Jurkat, Clone E6-1 (cell line): Measurements from ENCODE around the gene POU5F2. TPM values are rescaled to one million over a fixed set of nuclear protein-coding genes. Genes with fewer than 3 reads are reported as not detected.

Experiments used
- DNase-seq: peaks from one replicate; pipeline ENCODE4 v3.0.0-alpha.2; 2011; ENCODE audit warnings: low read depth, low spot score
- H3K4me3 ChIP-seq: 2 replicates; pipeline ENCODE4 v1.5.1; 2011; ENCODE audit warnings: mild to moderate bottlenecking, low read length, control low read depth, moderate library complexity
- polyA plus RNA-seq: library from polyadenylated mRNA; unstranded; fragments of >200 nt; gene quantifications from one replicate; pipeline ENCODE4 v1.2.1, GENCODE V29; 2012; ENCODE audit warnings: missing spikeins; ENCODE audit not compliant: insufficient read length, insufficient read depth

POU5F2 gene, protein sequence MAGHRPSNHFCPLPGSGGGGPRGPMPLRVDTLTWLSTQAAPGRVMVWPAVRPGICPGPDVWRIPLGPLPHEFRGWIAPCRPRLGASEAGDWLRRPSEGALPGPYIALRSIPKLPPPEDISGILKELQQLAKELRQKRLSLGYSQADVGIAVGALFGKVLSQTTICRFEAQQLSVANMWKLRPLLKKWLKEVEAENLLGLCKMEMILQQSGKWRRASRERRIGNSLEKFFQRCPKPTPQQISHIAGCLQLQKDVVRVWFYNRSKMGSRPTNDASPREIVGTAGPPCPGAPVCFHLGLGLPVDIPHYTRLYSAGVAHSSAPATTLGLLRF
- not detected for polyA plus RNA-seq

DNA sequence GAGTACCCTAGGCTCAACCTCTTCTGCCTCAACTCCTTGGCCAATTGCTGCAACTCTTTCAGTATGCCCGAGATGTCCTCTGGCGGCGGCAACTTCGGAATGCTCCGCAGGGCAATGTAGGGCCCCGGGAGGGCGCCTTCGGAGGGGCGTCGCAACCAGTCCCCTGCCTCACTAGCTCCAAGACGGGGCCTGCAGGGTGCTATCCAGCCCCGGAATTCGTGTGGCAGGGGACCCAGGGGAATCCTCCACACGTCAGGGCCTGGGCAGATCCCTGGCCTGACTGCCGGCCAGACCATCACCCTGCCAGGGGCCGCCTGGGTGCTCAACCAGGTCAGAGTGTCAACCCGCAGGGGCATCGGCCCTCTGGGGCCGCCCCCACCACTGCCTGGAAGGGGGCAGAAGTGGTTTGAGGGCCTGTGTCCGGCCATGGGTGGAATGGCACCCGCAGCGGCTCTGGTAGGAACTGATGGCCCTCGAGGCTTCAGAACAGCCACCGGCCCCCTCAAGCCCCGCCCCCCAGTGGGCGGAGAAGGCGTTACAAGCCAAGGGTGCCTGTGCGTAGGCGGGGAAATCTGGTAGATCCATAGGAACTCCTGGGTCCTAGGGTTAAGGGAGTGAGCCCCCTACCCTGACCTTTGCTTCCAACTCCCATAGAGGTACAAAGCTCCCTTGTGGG is at the start of gene POU5F2:
Gene POU5F2 (minus strand): TSS at position 465 of the 676 bp plus-strand sequence. CDS start 37 bp downstream, at position 428.
- DNase-seq = no peak
- H3K4me3 ChIP-seq = no peak within 1 kb of the TSS

DNA sequence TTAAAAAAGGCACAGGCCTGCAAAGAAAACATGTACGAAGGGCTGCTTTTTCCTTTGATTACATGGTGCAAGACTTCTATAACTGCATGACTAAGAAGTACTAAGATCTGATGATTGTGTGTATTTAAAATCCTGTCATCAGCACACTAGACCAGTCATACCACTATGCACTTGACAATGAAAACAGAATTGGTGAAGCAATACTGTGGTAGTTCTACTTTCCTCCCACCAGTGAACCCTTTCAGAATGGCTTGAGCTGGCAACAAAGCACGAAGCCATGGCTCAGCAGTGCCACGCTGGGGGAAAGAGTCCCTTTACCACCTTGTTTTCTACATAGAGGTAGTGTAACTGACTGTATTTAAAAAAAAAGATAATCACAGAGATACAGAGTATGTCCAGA is 49.0 kb upstream of the POU5F2 start:
- no peak overlapping the region for H3K4me3 ChIP-seq
- DNase-seq = no peak

DNA sequence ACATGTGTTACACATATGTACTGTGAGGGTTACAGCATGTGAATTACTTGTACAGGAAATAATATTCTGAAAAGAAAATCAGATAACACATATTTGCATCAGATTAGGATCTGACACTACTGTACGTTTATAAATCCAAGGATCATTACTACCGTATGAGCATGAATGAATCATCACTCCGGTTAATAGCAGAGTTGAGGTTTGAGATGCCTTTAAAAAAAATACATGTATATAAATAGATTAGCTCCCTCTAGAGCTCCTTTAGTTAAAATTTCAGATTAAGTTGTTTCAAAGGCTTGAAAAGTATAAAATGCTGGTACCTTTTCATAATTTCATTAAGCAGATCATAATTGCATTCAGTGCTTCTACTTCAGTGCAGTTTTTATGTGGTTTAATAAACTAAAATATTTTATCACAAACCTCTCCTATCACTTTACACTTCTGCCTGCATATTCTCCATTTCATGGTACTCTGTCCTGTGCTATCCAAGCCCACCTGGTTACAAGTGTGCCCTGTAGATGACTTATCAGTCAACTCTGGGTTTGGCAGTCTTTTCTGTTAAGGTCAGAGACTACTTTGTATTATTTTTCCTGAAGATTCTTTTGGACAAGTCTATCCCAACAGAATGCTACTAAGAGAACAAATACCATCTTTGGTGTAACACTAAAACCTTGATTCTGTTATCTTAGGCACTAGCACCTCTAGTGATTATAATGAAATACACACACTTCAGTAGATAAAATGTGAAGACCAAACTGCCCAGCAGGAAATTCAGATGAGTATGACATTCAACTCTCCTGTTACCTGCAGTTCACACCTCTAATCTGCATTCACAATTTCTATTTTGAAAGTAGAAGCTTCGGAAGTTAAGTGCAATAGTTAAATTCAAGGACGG is 48.0 kb upstream of the POU5F2 start:
- DNase-seq = no peak
- H3K4me3 ChIP-seq = no peak overlapping the region

DNA sequence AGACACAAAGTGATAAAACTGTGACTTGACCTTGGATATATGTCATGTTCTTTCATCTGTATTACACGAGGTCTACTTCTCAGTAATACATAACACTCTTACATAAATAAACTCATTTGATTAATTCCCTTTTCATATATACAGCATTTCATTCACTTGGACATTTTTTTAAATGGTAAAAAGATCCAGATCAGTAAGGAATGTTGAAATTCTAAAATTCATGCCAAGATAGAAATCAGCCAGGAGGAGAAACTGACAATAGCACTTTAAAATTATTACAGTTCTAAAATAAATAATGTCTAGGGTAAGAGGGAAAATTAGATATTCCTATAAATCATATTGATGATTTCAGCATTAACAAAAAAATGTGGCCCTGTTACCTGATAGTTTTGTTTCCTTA is 46.2 kb upstream of the POU5F2 start:
- no peak for DNase-seq
- no peak overlapping the region for H3K4me3 ChIP-seq

DNA sequence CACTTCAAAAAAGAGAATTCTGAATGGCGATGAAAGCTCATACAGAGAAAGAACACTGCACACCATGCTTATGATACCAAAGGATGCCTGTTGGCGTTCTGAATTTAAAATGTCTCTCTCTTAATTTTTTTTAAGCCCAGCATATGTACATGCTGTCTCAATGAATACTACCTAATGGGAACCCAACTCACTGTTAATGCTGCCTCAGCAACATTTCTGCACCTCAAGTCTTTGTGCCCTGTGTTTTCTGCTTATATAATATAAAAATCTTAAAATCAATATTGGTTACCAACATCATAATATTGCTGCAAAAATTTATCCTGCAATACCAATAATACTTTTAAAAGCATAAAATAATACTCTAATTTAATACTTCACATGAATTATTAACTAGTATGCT is 44.1 kb upstream of the POU5F2 start:
- no peak overlapping the region for H3K4me3 ChIP-seq
- no peak for DNase-seq

DNA sequence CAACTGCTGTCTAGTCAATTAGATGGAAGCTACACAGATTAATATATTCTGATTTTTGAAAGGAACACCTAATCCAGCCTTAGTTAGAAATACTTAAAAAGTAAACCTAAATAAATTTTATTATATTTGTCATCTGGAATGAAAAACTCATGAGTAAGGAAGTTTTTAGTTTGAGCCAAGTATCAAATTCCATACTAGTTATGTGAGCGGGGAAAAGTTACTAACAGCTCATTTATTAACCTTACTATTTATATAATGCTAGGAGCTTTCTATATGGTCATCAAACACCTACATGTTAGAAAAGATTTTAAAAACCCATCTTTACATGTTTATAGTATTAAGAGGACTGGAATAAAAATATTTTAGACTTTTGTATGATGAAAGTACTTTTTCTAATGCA is 41.6 kb upstream of the POU5F2 start:
- DNase-seq = no peak

DNA sequence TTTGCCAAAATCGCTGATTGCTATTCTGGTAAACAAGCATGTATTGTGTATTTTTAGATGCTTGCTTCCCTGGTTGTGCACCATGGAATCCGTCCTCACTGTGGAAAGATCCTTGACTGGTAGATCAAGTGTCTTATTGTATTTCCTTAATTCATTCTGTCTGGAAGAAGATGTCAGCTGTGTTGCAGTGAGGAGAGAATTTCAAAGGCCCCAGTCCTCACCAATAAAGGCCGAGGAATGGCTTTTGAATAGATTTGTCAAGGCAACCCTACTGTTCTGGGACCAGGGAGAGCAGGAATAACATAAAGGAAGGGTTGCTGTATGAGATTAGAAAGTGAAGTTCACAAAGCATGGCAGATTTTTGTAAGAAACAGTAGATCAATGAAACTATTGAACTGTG is 36.2 kb upstream of the POU5F2 start:
- no peak overlapping the region for H3K4me3 ChIP-seq
- DNase-seq = no peak

More for the DNA sequence above, 41.6 kb upstream of the POU5F2 start:
- H3K4me3 ChIP-seq = no peak overlapping the region

DNA sequence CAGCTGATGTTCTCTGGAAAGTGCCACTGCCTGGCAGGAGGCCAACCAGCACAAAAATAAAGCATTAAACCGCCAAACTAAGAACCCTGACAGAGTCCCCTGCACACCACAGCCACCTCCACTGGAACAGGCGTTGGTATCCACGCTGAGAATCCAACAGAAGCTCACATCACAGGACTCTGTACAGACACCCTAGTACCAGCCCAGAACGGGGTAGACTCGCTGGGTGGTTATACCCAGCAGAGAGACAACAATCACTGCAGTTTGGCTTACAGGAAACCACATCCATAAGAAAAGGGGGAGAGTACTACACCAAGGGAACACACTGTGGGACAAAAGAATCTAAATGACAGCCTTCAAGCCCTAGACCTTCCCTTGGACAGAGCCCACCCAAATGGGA is 15.0 kb upstream of the POU5F2 start:
- DNase-seq = no peak
- H3K4me3 ChIP-seq = no peak overlapping the region

DNA sequence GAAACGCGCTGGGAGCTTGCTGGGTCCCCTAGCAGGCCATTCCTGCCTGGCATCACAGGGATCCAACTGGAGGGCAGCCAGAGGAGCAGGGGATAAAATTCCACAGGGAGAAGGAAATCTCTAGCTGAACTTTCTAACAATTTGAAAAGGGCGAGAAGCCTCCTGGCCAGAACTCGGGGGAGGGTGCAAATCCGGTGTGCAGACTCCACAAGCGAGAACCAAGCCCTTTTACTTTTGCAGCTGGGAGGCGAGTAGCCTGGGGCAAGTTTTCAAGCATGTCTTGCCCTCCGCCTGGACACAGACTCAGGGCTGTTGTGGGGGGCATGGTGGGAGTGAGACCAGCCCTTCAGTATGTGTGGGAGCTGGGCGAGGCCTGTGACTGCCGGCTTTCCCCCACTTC is 14.3 kb upstream of the POU5F2 start:
- DNase-seq = no peak
- no peak overlapping the region for H3K4me3 ChIP-seq

DNA sequence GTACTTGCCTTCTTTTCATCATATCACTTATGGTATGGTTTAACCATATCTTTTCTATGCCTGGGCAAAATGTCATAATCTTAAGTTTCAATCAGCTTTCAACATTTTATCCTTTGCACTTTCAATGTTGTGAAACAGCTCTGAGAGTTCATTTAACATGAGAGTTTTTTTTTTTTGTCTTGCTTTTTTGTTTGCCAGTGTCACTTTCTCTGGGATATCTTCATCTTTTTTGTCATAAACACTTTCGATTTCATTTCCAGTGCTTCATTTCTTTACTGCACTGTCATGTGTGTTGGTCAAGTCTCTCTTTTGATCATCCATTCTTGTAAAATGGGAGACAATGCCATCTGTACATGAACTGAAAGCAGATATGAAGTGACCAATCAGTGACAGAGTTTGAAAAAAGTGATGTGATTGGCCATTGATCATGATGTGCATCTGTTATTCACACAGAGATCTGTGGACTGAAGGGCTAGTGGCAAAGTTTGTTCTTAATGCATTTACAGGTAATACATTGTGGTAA is 7.5 kb upstream of the POU5F2 start:
- H3K4me3 ChIP-seq = no peak overlapping the region
- DNase-seq = no peak

DNA sequence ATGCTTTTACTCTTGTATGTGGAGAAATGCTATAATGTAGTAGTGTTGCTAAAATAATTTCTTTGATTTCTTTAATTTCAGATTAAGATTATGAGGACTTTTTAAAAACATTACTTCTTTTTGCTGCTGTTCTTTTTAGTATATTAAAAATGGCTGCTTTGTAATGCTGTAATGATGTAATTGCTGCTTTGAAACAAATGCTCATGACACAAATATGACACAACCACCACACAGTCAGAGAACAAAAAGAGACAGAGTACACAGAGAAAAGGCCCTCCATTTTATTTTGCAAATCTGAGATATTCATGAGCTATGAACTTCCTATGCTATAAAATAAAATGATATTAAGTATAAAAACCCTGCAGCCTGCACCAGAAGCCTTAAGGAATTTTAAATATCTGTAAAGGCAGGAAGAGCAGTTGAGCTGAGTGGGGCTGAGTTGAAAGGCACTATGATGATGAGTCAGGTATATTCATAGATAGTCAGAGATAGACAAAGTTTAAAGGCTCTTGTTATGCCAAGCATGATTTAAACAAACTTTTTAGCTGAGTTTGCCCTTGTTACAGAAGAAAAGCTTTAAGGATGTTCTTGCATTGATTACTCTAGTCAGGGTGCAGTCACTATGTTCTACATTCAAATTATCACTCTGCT is 5.1 kb upstream of the POU5F2 start:
- H3K4me3 ChIP-seq = no peak overlapping the region
- no peak for DNase-seq

DNA sequence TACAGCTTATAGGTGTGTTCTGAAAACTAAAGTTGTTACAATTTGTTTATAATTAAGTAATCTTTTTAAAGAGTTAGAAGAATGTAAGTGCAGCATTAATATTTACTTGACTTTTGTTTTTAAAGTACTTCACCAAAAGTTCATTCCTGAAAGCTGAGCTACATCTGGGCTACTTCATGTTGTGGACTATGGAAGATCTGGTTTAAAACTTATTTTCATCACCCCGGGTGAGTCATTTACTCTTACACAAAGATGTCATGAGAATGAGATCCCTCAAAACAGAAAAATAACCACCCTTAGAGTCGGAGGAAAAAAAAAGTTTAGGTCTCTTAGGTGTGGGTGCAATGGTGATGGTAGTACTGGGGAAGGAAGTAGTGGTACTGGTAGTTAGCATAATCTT is 5.1 kb downstream of the POU5F2 start:
- DNase-seq = no peak
- H3K4me3 ChIP-seq = no peak overlapping the region

DNA sequence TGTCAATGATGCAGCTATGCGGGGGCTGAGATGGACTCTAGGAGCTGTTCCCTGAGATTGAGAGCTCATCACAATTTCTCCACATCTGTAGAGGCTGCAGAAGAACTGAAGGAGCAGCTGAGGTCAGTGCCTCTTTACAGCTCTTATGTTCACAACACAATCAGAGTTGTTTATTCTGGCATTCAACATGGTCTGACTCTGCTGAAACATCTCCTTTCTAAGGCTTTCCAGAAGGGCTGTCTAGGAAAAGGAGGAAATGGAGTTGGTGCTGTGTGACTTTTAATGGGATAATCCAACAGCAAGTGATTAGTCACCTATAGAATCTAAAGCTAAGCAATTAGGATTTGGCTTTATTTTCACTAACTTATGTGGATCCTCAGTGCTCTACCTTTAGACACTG is 6.0 kb downstream of the POU5F2 start:
- no peak for DNase-seq

DNA sequence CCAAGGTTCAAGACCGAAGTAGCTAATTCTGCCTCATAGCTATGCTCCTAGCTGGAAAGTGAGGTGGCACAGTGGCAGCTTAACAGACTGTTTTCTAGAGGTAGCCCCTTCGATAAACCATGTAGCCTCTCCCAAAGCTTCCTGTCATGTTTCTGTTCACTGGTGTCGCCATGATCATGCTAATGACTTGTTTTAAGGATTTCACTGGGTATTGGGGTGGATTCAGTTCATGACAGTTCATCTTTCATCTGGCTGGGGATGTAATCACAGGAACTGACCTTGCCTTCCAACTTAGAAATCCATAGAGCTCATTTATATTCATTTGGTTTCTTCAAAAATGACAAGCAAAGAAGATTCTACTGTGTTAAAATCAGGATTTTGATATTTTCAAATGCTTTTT is 9.4 kb downstream of the POU5F2 start:
- H3K4me3 ChIP-seq = no peak overlapping the region
- no peak for DNase-seq

More for the DNA sequence above, 6.0 kb downstream of the POU5F2 start:
- no peak overlapping the region for H3K4me3 ChIP-seq

DNA sequence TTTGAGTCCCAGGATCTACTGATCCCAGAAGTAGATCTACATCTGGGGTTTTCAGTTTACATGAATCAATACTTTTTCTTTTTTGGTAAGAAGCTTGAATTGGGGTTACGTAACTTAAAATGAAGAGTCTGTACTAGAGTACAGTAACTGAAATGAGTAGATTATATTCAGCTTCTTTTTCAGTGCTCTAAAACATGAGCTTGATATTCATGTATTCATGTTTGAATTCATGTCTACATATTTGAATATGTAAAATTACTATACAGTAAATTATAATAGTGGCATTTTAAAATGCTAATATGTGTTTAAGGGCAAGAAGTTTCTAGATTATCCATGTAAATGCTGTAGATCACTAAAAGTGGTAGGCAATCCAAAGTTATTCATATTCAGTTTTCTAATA is 14.8 kb downstream of the POU5F2 start:
- DNase-seq = no peak

DNA sequence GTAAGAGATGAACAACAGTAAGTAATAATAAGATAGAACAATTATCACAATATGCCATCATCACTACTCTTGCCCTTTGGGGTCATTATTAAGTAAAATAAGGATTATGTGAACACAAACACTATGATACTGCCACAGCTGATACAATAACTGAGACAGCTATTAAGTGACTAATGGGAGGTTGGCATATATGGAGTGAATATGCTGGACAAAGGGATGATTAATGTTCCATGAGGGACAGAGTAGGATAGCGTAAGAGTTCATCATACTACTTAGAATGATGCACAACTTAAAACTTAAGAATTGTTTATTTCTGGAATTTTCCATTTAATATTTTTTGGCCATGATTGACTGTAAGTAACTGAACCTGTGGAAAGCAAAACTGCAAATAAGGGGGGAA is 16.6 kb downstream of the POU5F2 start:
- no peak overlapping the region for H3K4me3 ChIP-seq
- no peak for DNase-seq

More for the DNA sequence above, 14.8 kb downstream of the POU5F2 start:
- no peak overlapping the region for H3K4me3 ChIP-seq

DNA sequence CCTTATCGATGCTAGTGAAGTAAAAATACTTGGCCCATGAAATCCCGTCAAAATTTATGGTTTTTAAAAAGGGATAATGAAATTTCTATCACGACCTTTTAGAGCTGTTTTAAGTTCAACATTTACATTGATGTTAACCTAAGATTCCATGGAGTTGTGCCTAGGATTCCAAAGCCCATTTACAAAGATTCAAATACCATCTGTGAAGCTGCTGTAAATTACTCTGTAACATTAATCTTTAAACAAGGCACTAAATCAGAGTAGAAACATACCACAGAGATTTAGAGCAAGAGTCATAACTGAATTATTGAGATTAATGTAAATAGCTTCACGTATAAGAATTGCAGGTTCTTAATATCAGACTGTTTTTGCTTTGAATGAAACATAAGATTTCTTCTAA is 17.7 kb downstream of the POU5F2 start:
- H3K4me3 ChIP-seq = no peak overlapping the region

DNA sequence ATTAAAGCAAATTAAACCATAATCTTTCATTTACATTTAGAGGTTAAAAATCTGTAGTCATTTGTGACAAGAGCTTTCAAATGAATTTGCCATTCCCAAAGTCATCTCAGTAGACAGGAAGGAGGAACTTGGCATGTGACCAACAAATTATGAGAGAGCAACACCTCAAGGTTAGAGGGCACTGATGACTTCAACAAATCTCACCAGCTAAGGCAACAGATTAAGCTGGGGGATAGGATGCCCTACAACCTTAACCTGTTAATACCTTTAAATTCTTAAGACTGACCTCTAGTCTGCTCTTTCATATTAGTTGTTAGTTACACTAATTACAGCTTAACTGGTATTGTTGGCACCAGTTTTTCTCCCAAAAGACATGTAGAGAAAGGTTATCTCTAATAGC is 18.4 kb downstream of the POU5F2 start:
- DNase-seq = no peak
- no peak overlapping the region for H3K4me3 ChIP-seq

More for the DNA sequence above, 17.7 kb downstream of the POU5F2 start:
- no peak for DNase-seq

DNA sequence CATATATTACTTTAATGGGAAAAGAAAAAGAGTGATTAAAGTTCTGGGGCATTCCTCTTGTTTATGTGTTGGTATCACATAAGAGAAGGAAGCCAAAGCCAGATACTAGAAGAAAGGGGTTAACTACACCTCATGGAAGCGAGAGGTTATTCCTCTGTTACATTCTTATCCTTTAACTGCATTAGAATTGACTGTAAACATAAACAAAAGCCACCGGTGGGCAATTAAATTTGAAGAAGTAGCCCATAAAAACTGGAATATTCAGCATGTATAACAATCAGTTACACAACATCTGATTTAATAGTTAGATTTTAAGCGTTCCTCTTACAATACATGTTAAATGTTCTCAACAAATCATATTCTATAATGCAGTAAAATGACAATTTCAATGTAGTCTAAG is 18.8 kb downstream of the POU5F2 start:
- H3K4me3 ChIP-seq = no peak overlapping the region
- DNase-seq = no peak
